Prostate gland (tissue), 2 donors: Measurements from ENCODE around the gene FMN1.

Experiments used
- POLR2AphosphoS5 ChIP-seq: sonication (generic); formaldehyde crosslinking; IDR thresholded peaks from one replicate; pipeline ENCODE4 v1.6.1; 2017; ENCODE audit warnings: antibody characterized with exemption
- TF ChIP-seq, protein P1 (sequence below), 4 experiments: fragments of 200-600 bp in 2 of 4; fragments of 450-650 bp in 2 of 4; sonication (generic) in 2 of 4; IDR thresholded peaks; 1 replicate in 3 of 4; 2 replicates in 1 of 4; pipeline ENCODE4 v1.5.1; 2016 to 2019; ENCODE audit warnings: antibody characterized with exemption in 4 of 4, mild to moderate bottlenecking in 2 of 4, moderate library complexity in 2 of 4

DNA sequence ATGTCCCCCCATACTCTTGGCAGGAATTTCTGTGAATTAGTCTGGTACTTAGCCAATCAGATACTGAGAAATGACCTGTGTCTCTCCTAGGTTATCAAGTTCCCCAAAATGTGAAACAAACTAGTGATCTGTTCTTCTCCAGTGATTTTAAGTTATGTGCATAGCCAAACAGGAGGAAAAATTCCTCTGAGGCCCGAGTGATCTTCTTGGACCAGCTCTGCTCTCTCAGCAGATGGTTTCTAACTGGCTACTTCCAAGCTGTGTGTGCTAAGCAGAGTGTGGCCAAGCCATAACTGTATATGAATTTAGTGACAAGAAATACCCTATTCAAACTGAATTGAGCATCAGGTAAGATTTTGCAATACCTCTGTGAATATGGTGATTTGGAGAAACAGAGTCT lies 387.2 kb downstream of the FMN1 start:
- TF ChIP-seq, protein P1, sequence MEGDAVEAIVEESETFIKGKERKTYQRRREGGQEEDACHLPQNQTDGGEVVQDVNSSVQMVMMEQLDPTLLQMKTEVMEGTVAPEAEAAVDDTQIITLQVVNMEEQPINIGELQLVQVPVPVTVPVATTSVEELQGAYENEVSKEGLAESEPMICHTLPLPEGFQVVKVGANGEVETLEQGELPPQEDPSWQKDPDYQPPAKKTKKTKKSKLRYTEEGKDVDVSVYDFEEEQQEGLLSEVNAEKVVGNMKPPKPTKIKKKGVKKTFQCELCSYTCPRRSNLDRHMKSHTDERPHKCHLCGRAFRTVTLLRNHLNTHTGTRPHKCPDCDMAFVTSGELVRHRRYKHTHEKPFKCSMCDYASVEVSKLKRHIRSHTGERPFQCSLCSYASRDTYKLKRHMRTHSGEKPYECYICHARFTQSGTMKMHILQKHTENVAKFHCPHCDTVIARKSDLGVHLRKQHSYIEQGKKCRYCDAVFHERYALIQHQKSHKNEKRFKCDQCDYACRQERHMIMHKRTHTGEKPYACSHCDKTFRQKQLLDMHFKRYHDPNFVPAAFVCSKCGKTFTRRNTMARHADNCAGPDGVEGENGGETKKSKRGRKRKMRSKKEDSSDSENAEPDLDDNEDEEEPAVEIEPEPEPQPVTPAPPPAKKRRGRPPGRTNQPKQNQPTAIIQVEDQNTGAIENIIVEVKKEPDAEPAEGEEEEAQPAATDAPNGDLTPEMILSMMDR (IDR thresholded peaks at IDR 0.05) = no peak
- no peak for TF ChIP-seq POLR2AphosphoS5
